ENCODE results near the gene GALK2.
"Not testable (repeated sequence)": the region's sequence is repeated elsewhere in the genome, so short reads cannot be mapped to it uniquely, and the experiment has no call there.

GALK2 gene

DNA sequence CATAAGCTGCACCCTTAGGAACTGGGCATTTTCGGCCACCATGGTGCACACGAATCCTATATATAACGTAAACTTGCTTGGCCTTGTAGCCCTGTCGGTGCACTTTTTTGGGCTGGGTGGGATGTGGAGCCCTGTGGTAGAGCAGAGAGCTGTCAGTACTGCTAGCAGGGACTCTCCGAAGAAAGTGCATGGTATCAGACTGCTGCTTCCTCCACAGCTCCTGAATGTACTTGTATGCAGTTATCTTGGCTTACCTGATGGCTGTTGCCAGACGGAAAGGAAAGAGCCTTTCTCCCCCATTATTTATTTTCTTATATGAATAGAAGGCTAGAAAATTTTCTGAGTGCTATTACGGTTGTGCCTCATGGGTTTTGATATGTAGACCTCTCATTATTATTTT lies 8.4 kb downstream of the GALK2 start:
- TF ChIP-seq, protein P1, sequence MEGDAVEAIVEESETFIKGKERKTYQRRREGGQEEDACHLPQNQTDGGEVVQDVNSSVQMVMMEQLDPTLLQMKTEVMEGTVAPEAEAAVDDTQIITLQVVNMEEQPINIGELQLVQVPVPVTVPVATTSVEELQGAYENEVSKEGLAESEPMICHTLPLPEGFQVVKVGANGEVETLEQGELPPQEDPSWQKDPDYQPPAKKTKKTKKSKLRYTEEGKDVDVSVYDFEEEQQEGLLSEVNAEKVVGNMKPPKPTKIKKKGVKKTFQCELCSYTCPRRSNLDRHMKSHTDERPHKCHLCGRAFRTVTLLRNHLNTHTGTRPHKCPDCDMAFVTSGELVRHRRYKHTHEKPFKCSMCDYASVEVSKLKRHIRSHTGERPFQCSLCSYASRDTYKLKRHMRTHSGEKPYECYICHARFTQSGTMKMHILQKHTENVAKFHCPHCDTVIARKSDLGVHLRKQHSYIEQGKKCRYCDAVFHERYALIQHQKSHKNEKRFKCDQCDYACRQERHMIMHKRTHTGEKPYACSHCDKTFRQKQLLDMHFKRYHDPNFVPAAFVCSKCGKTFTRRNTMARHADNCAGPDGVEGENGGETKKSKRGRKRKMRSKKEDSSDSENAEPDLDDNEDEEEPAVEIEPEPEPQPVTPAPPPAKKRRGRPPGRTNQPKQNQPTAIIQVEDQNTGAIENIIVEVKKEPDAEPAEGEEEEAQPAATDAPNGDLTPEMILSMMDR (IDR thresholded peaks at IDR 0.05; ENCODE audit: low read depth, low read length, missing control alignments): no peak
- no peak for DNase-seq (ENCODE audit: extremely low read depth, low read depth)
- H3K4me3 ChIP-seq (replicated peaks; ENCODE audit: low read depth, low read length): no peak overlapping the region

DNA sequence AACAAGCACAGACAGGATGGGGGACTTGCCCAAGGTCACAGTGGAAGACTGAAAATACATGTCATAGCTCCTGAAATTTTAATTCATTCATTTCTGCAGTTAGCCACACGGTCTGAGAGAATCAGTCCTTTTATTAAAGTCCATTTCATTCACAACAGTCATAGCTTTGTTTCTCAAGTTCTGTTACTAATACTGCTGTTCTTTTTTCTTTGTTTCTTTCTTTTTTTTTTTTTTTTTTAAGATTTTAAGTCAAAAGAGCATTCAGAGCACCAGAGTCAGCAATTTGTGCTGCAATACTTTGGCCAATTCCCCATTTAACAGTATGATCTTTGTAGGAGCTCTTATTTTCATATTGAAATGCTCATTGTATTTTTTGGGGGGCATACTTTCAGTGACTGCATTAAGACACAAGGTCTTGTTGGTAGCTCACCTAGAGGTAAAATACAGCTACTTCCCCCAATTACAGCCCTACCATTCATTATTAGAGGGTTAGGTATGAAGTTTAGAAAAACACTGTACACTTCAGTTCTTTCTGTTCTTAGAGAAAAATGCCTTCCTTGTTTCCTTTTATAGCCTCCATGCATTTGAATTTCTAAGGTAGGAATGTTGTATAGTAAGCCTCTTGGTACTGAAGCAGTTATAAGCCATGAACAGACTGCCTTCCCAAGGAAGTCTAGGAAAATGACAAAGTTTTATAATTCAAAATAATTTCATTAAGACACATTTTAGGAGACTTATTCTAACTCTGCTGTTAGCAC lies 9.6 kb downstream of the GALK2 start:
- DNase-seq (ENCODE audit: extremely low read depth, low read depth): no peak
- no peak overlapping the region for H3K4me3 ChIP-seq (replicated peaks; ENCODE audit: low read depth, low read length)
- TF ChIP-seq, protein P1 (IDR thresholded peaks at IDR 0.05; ENCODE audit: low read depth, low read length, missing control alignments): no peak

DNA sequence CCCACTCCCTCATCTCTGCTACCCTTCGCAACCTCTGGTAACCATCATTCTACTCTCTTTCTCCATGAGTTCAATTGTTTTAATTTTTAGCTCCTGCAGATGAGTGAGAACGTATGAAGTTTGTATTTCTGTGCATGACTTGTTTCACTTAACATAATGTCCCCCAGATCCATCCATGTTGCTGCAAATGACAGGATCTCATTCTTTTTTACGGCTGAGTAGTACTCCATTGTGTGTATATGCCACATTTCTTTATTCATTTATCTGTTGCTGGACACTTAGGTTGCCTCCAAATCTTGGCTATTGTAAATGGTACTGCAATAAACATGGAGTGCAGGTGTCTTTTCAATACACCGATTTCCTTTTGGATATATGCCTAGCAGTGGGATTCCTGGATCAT lies 12.1 kb downstream of the GALK2 start:
- H3K4me3 ChIP-seq (replicated peaks; ENCODE audit: low read depth, low read length): no peak overlapping the region
- TF ChIP-seq, protein P1 (IDR thresholded peaks at IDR 0.05; ENCODE audit: low read depth, low read length, missing control alignments): no peak
- DNase-seq (ENCODE audit: extremely low read depth, low read depth): no peak

DNA sequence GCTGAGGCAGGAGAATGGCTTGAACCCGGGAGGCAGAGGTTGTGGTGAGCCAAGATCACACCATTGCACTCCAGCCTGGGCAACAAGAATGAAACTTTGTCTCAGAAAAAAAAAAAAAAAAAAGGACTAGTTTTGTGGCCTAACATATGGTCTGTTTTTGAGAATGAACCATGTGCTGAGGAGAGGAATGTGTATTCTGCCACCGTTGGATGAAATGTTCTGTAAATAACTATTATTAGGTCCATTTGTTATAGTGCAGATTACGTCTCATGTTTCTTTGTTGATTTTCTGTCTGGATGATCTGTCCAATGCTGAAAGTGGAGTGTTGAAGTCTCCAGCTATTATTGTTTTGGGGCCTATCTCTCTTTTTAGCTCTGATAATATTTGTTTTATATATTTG lies 13.7 kb downstream of the GALK2 start:
- DNase-seq (ENCODE audit: extremely low read depth, low read depth); H3K4me3 ChIP-seq (replicated peaks; ENCODE audit: low read depth, low read length): not testable (repeated sequence)

DNA sequence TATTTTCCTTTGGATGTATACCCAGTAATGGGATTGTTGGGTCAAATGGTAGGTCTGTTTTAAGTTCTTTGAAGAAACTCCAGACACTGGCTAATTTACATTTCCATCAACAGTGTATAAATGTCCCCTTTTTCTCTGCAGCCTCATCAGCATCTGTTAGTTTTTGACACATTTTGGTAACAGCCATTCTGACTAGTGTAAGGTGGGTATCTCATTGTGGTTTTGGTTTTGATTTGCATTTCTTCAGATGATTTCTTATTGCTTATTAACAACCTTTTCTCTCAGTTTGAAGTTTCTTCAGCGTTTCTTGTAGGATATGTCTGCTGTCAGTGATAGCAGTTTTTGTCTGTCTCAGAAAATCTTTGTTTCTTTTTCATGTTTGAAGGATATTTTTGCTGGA lies 15.4 kb downstream of the GALK2 start:
- H3K4me3 ChIP-seq (replicated peaks; ENCODE audit: low read depth, low read length): no peak overlapping the region
- TF ChIP-seq, protein P1 (IDR thresholded peaks at IDR 0.05; ENCODE audit: low read depth, low read length, missing control alignments): no peak
- no peak for DNase-seq (ENCODE audit: extremely low read depth, low read depth)

DNA sequence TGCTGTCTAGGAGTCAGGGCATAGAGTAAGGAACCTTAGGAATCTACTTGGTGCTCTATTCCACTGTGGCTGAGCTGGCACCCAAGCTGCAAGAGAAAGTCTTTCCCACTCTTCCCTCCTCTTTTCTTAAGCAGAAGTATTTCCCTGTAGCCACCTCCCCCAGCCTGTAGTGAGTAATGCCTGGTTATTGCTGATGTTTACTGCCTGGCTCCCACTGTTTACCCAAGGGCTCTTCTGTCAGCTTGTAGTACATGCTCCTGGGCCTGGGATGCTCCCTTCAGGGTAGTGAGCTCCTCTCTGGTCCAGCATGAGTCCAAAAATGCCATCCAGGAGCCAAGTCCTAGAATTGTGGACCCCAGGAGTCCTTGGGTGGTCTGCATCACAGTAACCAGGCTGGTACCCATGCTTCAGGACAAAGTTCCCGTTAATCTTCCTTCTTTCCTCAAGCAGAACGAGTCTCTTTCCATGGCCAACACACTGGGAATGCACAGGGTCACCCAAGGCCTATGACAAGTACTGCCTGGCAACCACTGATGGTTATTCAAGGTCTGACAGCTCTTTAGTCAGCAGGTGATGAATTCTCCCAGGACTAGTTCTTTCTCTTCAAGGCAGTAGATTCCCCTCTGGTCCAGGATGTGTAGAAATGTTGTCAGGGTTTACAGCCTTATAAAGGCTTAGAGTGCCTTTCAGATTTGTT lies 17.6 kb downstream of the GALK2 start:
- no peak for DNase-seq (ENCODE audit: extremely low read depth, low read depth)
- TF ChIP-seq, protein P1 (IDR thresholded peaks at IDR 0.05; ENCODE audit: low read depth, low read length, missing control alignments): no peak
- no peak overlapping the region for H3K4me3 ChIP-seq (replicated peaks; ENCODE audit: low read depth, low read length)

DNA sequence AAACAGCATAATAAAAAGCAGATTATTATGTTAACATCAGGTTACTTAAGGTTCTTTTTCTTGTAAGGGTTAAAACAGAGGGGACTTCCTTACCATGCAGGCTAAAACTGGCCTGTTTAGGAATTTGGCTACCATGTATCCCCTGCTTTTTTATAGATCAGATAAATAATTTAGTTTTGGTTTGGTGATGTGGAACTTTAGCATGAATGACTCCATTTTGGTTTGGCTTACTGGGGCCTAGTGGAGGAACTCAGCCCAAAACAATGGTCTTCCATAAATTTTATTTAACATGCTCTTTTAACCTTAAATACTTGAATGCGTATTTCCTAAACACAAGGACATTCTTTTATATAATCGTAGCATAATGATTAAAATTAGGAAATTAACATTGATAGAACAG lies 18.9 kb downstream of the GALK2 start:
- no peak overlapping the region for H3K4me3 ChIP-seq (replicated peaks; ENCODE audit: low read depth, low read length)
- TF ChIP-seq, protein P1 (IDR thresholded peaks at IDR 0.05; ENCODE audit: low read depth, low read length, missing control alignments): no peak
- no peak for DNase-seq (ENCODE audit: extremely low read depth, low read depth)
